ENCODE results near the gene MUS81. TPM values are rescaled to one million over a fixed set of nuclear protein-coding genes. Genes with fewer than 3 reads are reported as not detected.
A peak's percentile ranks its signal among the peaks of the same experiment; 100 is the strongest.

Gene MUS81
- total and polyA plus RNA-seq, 7 experiments from 2014 or later = 18.3 to 117 (median 68.8) TPM

GRCh38 chr11:65873318-65874156, 13.3 kb downstream of the MUS81 start:
- Mint-ChIP-seq H3K4me3 (peak overlapping the region; percentile 84 to 97 (median 91)), H3K27ac (peak overlapping the region; percentile 71 to 92 (median 91)), H3K4me1 (peaks cover 7 to 37% (median 18%) of the 10 kb centered on the region in 7 donors), H3K9me3 (no peaks in the 10 kb centered on the region), H3K36me3 (peaks cover 0 to 5% (median 0%) of the 10 kb centered on the region in 5 donors), H3K27me3 (peaks cover 0 to 3% (median 0%) of the 10 kb centered on the region in 5 donors)
- ChIA-PET CTCF (interaction anchor here (0.8 to 2.1 kb wide), 6 partner anchors 11 to 97 kb away, joined by 3 to 24 read pairs (median 8); partner anchors contain the start of genes CCDC85B, FIBP and MUS81), POLR2A (interaction anchor here (0.6 to 2.1 kb wide), 15 partner anchors 11 to 1847 kb away, joined by 3 to 63 read pairs (median 4); partner anchors contain the start of genes BANF1, C11orf68, CCDC85B and CFL1)
- Histone ChIP-seq H3K4me3 (ENCODE audit: low read length) (peak overlapping the region; percentile 75), H3K4me1 (ENCODE audit: control insufficient read depth in 2 of 2, insufficient read depth in 2 of 2, low read length in 2 of 2) (peaks cover 10 to 22% of the 10 kb centered on the region in 2 donors), H3K27ac (ENCODE audit: low read depth, low read length) (peak overlapping the region; percentile 88), H3K9me3 (ENCODE audit: control insufficient read depth in 2 of 3, low read length in 3 of 3) (no peaks in the 10 kb centered on the region), H3K36me3 (ENCODE audit: control insufficient read depth in 2 of 3, insufficient read depth in 3 of 3, low read length in 3 of 3) (no peaks in the 10 kb centered on the region), H3K27me3 (ENCODE audit: control insufficient read depth in 2 of 2, insufficient read depth in 2 of 2, low read length in 2 of 2) (no peaks in the 10 kb centered on the region)
- ATAC-seq (peak; percentile 99), DNase-seq (peak; percentile 93 to 100 (median 97))
- intact Hi-C loops (cut with micrococcal nuclease) = loop anchor here (1.0 to 5.0 kb wide), 6 partner anchors 11 to 969 kb away; partner anchors contain the start of genes FIBP (in 2 of the 2), CFL1 (in 1 of the 2), MUS81 (in 1 of the 2) and RCE1 (in 1 of the 2)

DNA sequence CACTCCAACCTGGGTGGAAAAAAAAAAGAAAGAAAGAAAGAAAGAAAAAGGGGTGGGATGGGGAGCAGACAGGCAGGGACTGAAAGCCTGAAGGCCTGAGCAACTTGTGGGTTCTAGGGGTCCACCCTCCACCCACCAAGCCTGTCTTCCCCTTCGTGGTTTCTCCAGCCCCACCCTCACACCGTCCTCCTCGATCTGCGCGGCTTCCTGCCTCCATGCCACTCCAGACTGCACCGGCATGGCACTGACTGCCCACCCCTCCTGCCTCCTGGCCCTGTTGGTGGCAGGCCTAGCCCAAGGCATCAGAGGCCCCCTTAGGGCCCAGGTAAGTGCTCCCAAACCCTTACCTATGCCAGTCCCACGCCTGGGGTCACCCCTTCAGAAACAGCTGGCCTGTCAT, 19.4 kb downstream of the MUS81 start, which contains the start of gene CTSW:
Gene CTSW (plus strand): TSS at position 221 of the 400 bp plus-strand sequence. CDS start 18 bp downstream, at position 239.
- peaks cover 0 to 27% (median 0%) of the 10 kb centered on the region in 3 experiments for H3K36me3 ChIP-seq (ENCODE audit: control insufficient read depth in 2 of 3, insufficient read depth in 3 of 3, low read length in 3 of 3)
- H3K36me3 Mint-ChIP-seq = peaks cover 0 to 8% (median 3%) of the 10 kb centered on the region in 5 donors
- H3K4me1 ChIP-seq (ENCODE audit: control insufficient read depth in 2 of 2, insufficient read depth in 2 of 2, low read length in 2 of 2) = peaks cover 27 to 29% of the 10 kb centered on the region in 2 donors
- H3K27me3 Mint-ChIP-seq = no peaks in the 10 kb centered on the region
- peaks cover 9 to 45% (median 24%) of the 10 kb centered on the region in 7 donors for H3K4me1 Mint-ChIP-seq
- H3K27me3 ChIP-seq (ENCODE audit: control insufficient read depth in 2 of 2, insufficient read depth in 2 of 2, low read length in 2 of 2) = no peaks in the 10 kb centered on the region
- H3K4me3 Mint-ChIP-seq = peak within 1 kb of the TSS in 8 of 10 donors; percentile 52 to 80 (median 68)
- DNase-seq (peak in 1 of 9 donors; percentile 47), ATAC-seq (peak; percentile 80)
- H3K27ac ChIP-seq (ENCODE audit: low read depth, low read length) = peak within 1 kb of the TSS; percentile 69
- no peaks in the 10 kb centered on the region for H3K9me3 Mint-ChIP-seq
- H3K9me3 ChIP-seq (ENCODE audit: control insufficient read depth in 2 of 3, low read length in 3 of 3) = no peaks in the 10 kb centered on the region
- H3K4me3 ChIP-seq (ENCODE audit: low read length) = peak within 1 kb of the TSS; percentile 71
- ChIA-PET POLR2A (interaction anchor here (0.7 to 5.4 kb wide), 4 partner anchors 10 to 79 kb away, joined by 3 to 73 read pairs (median 26); partner anchors contain the start of genes CCDC85B, CFL1, FIBP and MUS81), CTCF (interaction anchor here (1.0 to 2.5 kb wide), 4 partner anchors 8 to 100 kb away, joined by 3 to 12 read pairs (median 8); partner anchors contain the start of genes FIBP and MUS81)
- intact Hi-C loops (cut with micrococcal nuclease) = no loop called here
- H3K27ac Mint-ChIP-seq = peak within 1 kb of the TSS in 8 of 9 donors; percentile 80 to 92 (median 84)

DNA sequence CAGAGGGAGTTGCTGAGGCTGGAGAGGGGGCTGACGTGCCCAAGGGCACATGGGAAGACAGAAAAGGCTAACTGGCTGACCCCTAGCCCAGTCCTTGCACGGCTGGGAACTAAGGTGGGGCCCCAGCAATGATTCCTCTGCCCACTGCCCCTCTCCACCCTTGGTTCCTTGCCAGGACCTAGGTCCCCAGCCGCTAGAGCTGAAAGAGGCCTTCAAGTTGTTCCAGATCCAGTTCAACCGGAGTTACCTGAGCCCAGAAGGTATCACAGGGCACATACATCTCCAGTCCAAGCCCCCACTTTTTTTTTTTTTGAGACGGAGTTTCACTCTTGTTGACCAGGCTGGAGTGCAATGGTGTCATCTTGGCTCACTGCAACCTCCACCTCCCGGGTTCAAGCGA, 19.8 kb downstream of the MUS81 start:
- peak overlapping the region; percentile 69 for H3K27ac ChIP-seq (ENCODE audit: low read depth, low read length)
- H3K4me1 ChIP-seq (ENCODE audit: control insufficient read depth in 2 of 2, insufficient read depth in 2 of 2, low read length in 2 of 2) = peaks cover 29 to 33% of the 10 kb centered on the region in 2 donors
- H3K4me1 Mint-ChIP-seq = peaks cover 12 to 49% (median 28%) of the 10 kb centered on the region in 7 donors
- ATAC-seq = no peak
- peaks cover 0 to 27% (median 0%) of the 10 kb centered on the region in 3 experiments for H3K36me3 ChIP-seq (ENCODE audit: control insufficient read depth in 2 of 3, insufficient read depth in 3 of 3, low read length in 3 of 3)
- H3K4me3 Mint-ChIP-seq = peak overlapping the region in 8 of 10 donors; percentile 52 to 80 (median 68)
- no peak for DNase-seq
- CTCF ChIA-PET = interaction anchor here (1.0 to 2.5 kb wide), 2 partner anchors 20 to 100 kb away, joined by 3 to 9 read pairs; partner anchors contain the start of gene MUS81
- peak overlapping the region in 6 of 9 donors; percentile 75 to 92 (median 84) for H3K27ac Mint-ChIP-seq
- no peaks in the 10 kb centered on the region for H3K9me3 Mint-ChIP-seq
- H3K9me3 ChIP-seq (ENCODE audit: control insufficient read depth in 2 of 3, low read length in 3 of 3) = no peaks in the 10 kb centered on the region
- peaks cover 0 to 8% (median 3%) of the 10 kb centered on the region in 5 donors for H3K36me3 Mint-ChIP-seq
- H3K4me3 ChIP-seq (ENCODE audit: low read length) = peak overlapping the region; percentile 71
- intact Hi-C loops (cut with micrococcal nuclease) = no loop called here
- H3K27me3 Mint-ChIP-seq = no peaks in the 10 kb centered on the region
- no peaks in the 10 kb centered on the region for H3K27me3 ChIP-seq (ENCODE audit: control insufficient read depth in 2 of 2, insufficient read depth in 2 of 2, low read length in 2 of 2)
- POLR2A ChIA-PET = interaction anchor here (0.7 to 5.4 kb wide), 3 partner anchors 10 to 78 kb away, joined by 3 to 73 read pairs (median 47); partner anchors contain the start of genes CCDC85B, CFL1, FIBP and MUS81

DNA sequence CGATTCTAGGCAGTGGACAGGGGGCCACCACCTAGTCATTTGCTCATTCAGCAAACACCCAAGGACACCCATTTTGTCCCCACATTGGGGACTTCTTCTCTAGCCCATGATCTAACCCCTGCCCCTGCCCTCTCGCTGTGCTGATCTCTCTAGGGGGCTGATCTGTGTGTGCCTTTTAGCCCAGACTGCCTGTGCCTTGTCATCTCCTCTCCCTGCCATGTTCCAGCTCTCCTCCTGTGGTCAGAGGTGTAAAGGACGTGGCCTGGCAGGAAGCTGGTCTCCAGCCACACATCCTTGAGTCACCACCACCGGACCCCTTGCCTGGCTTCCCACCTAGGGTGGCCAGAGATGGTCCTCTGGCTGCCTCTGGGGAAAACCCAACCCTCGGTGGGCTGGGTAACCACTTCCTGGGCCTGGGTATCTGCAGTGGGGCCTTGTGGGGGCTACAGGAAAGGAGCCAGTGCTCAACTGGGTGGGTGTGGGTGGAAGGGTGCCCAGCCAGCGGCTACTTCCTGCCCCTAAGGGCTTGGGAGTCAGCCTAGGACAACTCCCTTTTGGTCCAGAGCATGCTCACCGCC, 20.7 kb downstream of the MUS81 start:
- H3K27me3 ChIP-seq (ENCODE audit: control insufficient read depth in 2 of 2, insufficient read depth in 2 of 2, low read length in 2 of 2) = no peaks in the 10 kb centered on the region
- DNase-seq (no peak), ATAC-seq (no peak)
- H3K4me3 Mint-ChIP-seq = peak overlapping the region in 6 of 10 donors; percentile 21 to 80 (median 58)
- H3K27ac ChIP-seq (ENCODE audit: low read depth, low read length) = peak overlapping the region; percentile 39
- no peaks in the 10 kb centered on the region for H3K9me3 ChIP-seq (ENCODE audit: control insufficient read depth in 2 of 3, low read length in 3 of 3)
- intact Hi-C loops (cut with micrococcal nuclease) = no loop called here
- H3K4me1 Mint-ChIP-seq = peaks cover 12 to 56% (median 29%) of the 10 kb centered on the region in 7 donors
- H3K27ac Mint-ChIP-seq = peak overlapping the region in 6 of 9 donors; percentile 80 to 92 (median 84)
- no peak overlapping the region for H3K4me3 ChIP-seq (ENCODE audit: low read length)
- H3K4me1 ChIP-seq (ENCODE audit: control insufficient read depth in 2 of 2, insufficient read depth in 2 of 2, low read length in 2 of 2) = peaks cover 31 to 34% of the 10 kb centered on the region in 2 donors
- H3K27me3 Mint-ChIP-seq = no peaks in the 10 kb centered on the region
- peaks cover 0 to 27% (median 0%) of the 10 kb centered on the region in 3 experiments for H3K36me3 ChIP-seq (ENCODE audit: control insufficient read depth in 2 of 3, insufficient read depth in 3 of 3, low read length in 3 of 3)
- ChIA-PET POLR2A (interaction anchor here (0.6 to 5.4 kb wide), 6 partner anchors 9 to 374 kb away, joined by 3 to 73 read pairs (median 4); partner anchors contain the start of genes CCDC85B, CFL1, FIBP and MUS81), CTCF (interaction anchor here (1.0 to 2.5 kb wide), 3 partner anchors 10 to 21 kb away, joined by 3 to 9 read pairs (median 6); partner anchors contain the start of genes CCDC85B and MUS81)
- H3K36me3 Mint-ChIP-seq = peaks cover 0 to 9% (median 3%) of the 10 kb centered on the region in 5 donors
- H3K9me3 Mint-ChIP-seq = no peaks in the 10 kb centered on the region

DNA sequence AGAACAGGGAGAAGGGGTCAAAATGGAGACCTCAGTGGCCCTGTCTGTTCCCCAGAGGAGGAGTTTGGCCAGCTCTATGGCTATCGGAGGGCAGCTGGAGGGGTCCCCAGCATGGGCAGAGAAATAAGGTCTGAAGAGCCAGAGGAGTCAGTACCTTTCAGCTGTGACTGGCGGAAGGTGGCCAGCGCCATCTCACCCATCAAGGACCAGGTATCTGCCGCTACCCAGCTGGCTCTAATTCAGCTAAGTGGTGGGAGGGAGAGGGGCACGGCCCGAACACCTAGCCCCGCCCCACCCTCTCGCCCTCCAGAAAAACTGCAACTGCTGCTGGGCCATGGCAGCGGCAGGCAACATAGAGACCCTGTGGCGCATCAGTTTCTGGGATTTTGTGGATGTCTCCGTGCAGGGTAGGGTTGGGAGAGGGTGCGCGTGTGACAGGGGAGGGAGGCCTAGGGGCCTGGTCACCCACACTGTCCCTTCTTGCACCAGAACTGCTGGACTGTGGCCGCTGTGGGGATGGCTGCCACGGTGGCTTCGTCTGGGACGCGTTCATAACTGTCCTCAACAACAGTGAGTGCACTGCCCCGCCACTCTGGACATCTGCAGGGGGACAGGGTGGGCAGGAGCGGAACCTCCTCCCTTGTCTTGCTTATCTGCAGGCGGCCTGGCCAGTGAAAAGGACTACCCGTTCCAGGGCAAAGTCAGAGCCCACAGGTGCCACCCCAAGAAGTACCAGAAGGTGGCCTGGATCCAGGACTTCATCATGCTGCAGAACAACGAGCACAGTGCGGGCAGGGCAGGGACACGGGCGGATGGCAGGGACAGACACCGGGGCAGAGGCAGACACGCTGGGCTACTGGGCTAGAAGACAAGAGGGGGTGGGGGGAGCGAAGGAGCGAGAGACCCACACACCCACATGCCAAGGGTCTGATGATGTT, 22.2 kb downstream of the MUS81 start:
- DNase-seq = peak in 1 of 9 donors; percentile 7

More for the DNA sequence above, 22.2 kb downstream of the MUS81 start:
- H3K9me3 ChIP-seq (ENCODE audit: control insufficient read depth in 2 of 3, low read length in 3 of 3) = no peaks in the 10 kb centered on the region
- CTCF ChIA-PET = interaction anchor here (0.5 to 3.6 kb wide), 8 partner anchors 8 to 179 kb away, joined by 3 to 38 read pairs (median 4); partner anchors contain the start of genes CCDC85B, MUS81 and SNX32
- peaks cover 31 to 34% of the 10 kb centered on the region in 2 donors for H3K4me1 ChIP-seq (ENCODE audit: control insufficient read depth in 2 of 2, insufficient read depth in 2 of 2, low read length in 2 of 2)
- Mint-ChIP-seq H3K27ac (peak overlapping the region in 6 of 9 donors; percentile 14 to 72 (median 46)), H3K4me1 (peaks cover 20 to 64% (median 36%) of the 10 kb centered on the region in 7 donors), H3K27me3 (no peaks in the 10 kb centered on the region), H3K36me3 (peaks cover 0 to 9% (median 3%) of the 10 kb centered on the region in 5 donors), H3K4me3 (peak overlapping the region in 1 of 10 donors; percentile 66), H3K9me3 (peaks cover 0 to 1% (median 0%) of the 10 kb centered on the region in 11 donors)
- ATAC-seq = no peak
- POLR2A ChIA-PET = interaction anchor here (0.8 to 5.4 kb wide), 4 partner anchors 8 to 79 kb away, joined by 3 to 73 read pairs (median 27); partner anchors contain the start of genes CCDC85B, CFL1, FIBP and MUS81
- H3K27me3 ChIP-seq (ENCODE audit: control insufficient read depth in 2 of 2, insufficient read depth in 2 of 2, low read length in 2 of 2) = no peaks in the 10 kb centered on the region
- intact Hi-C loops (cut with micrococcal nuclease) = no loop called here
- no peak overlapping the region for H3K27ac ChIP-seq (ENCODE audit: low read depth, low read length)
- H3K4me3 ChIP-seq (ENCODE audit: low read length) = no peak overlapping the region
- peaks cover 0 to 27% (median 0%) of the 10 kb centered on the region in 3 experiments for H3K36me3 ChIP-seq (ENCODE audit: control insufficient read depth in 2 of 3, insufficient read depth in 3 of 3, low read length in 3 of 3)
